Caco-2 (cell line): ENCODE data around the gene SRPK1. TPM values are rescaled to one million over a fixed set of nuclear protein-coding genes. Genes with fewer than 3 reads are reported as not detected.

ENCODE experiments used
- BruUV-seq: library from RNA; stranded (reverse); fragments of 400-500 nt; replicated peaks from 2 replicates; lab custom pipeline; 2021; lab: Mats Ljungman, UMichigan
- CTCF ChIA-PET: fragments of 300-600 bp; sonication (Branson Sonifier 250); formaldehyde crosslinking; loops from one replicate; lab custom pipeline; 2022; ENCODE audit warnings: antibody characterized with exemption; lab: Charles Lee
- POLR2A ChIA-PET: fragments of 300-600 bp; sonication (Branson Sonifier 250); formaldehyde crosslinking; loops from one replicate; lab custom pipeline; 2022; ENCODE audit warnings: antibody characterized with exemption; lab: Charles Lee
- DNase-seq, 2 experiments: peaks; one replicate each; pipeline versions ENCODE4 v3.0.0 to v3.0.0-alpha.2; 2020 to 2022
- H3K27me3 ChIP-seq: replicated peaks from 2 replicates; pipeline ENCODE4 v1.6.0; 2011; ENCODE audit warnings: low read length; ENCODE audit not compliant: control insufficient read depth, insufficient read depth
- H3K36me3 ChIP-seq: 2 replicates; pipeline ENCODE4 v1.5.1; 2011; ENCODE audit warnings: low read length; ENCODE audit not compliant: control insufficient read depth, insufficient read depth
- H3K4me1 ChIP-seq: fragments of 250-450 bp; sonication (Bioruptor Pico); 2 replicates; pipeline ENCODE4 v1.5.1; 2020; ENCODE audit warnings: mild to moderate bottlenecking
- H3K4me3 ChIP-seq: 2 replicates; pipeline ENCODE4 v1.5.1; 2011; ENCODE audit warnings: low read depth, mild to moderate bottlenecking, control low read depth, low read length
- H3K9me3 ChIP-seq: fragments of 250-450 bp; sonication (Bioruptor Pico); 2 replicates; pipeline ENCODE4 v1.5.1; 2020; ENCODE audit warnings: mild to moderate bottlenecking, moderate library complexity
- H3K27ac Mint-ChIP-seq: one replicate; pipeline ENCODE4 v1.8.0; 2022; ENCODE audit warnings: mixed read lengths; ENCODE audit not compliant: unreplicated experiment
- H3K27me3 Mint-ChIP-seq: one replicate; pipeline ENCODE4 v1.8.0; 2022; ENCODE audit warnings: mixed read lengths; ENCODE audit not compliant: insufficient read depth, unreplicated experiment
- H3K36me3 Mint-ChIP-seq: one replicate; pipeline ENCODE4 v1.8.0; 2022; ENCODE audit warnings: mild to moderate bottlenecking, mixed read lengths; ENCODE audit not compliant: insufficient read depth, unreplicated experiment
- H3K4me1 Mint-ChIP-seq: one replicate; pipeline ENCODE4 v1.8.0; 2022; ENCODE audit warnings: low read depth, mixed read lengths; ENCODE audit not compliant: unreplicated experiment
- H3K4me3 Mint-ChIP-seq: one replicate; pipeline ENCODE4 v1.8.0; 2022; ENCODE audit warnings: mild to moderate bottlenecking, moderate library complexity, mixed read lengths; ENCODE audit not compliant: unreplicated experiment
- H3K9me3 Mint-ChIP-seq: one replicate; pipeline ENCODE4 v1.8.0; 2022; ENCODE audit warnings: mixed read lengths; ENCODE audit not compliant: unreplicated experiment
- intact Hi-C: fragments of 100-400 bp; cut with micrococcal nuclease; formaldehyde crosslinking; loops from one replicate; pipeline ENCODE4 v1.10.0; 2022; ENCODE audit not compliant: unreplicated experiment
- total RNA-seq: library from RNA; stranded (reverse); gene quantifications from 2 replicates; pipeline ENCODE4 v1.2.3, GENCODE V29; 2022
- TF ChIP-seq, protein P1 (sequence below), 2 experiments: fragments of 200-600 bp in 1 of 2; IDR thresholded peaks; 1 replicate in 1 of 2; 2 replicates in 1 of 2; pipeline versions ENCODE4 v1.5.1 to v1.8.0; 2011 to 2022; ENCODE audit warnings: antibody characterized with exemption in 1 of 2, control low read depth in 1 of 2, inconsistent platforms in 1 of 2, low read depth in 1 of 2, low read length in 1 of 2, mild to moderate bottlenecking in 1 of 2, moderate library complexity in 1 of 2; ENCODE audit not compliant: insufficient read depth in 1 of 2, severe bottlenecking in 1 of 2, unreplicated experiment in 1 of 2

SRPK1 gene
- total RNA-seq, 1 experiment from 2014 or later, result 114 TPM

DNA sequence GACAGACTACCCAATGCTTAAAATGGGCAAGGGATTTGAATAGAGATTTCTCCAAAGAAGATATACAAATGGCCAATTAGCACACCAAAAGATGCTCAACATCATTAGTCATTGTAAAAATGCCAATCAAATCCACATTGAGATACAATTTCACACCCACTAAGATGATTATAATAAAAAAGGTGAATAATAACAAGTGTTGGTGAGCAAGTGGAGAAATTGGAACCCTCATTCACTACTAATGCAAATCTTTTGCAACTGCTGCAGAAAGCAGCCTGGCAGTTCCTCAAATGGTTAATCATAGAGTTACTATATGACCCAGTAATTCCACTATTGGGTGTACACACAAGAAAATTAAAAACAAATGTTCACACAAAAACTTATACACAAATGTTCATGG, 103.4 kb downstream of the SRPK1 start:
- Histone ChIP-seq H3K4me3 (no peak overlapping the region), H3K36me3 (no peaks in the 10 kb centered on the region), H3K4me1 (no peaks in the 10 kb centered on the region), H3K27me3 (no peaks in the 10 kb centered on the region), H3K9me3 (peaks cover 6% of the 10 kb centered on the region; the same call in 1 of the 2 replicates)
- no peaks in the 10 kb centered on the region for H3K36me3 Mint-ChIP-seq
- H3K9me3 Mint-ChIP-seq, result no peaks in the 10 kb centered on the region
- intact Hi-C loops, result no loop called here
- H3K27ac Mint-ChIP-seq, result no peak overlapping the region
- TF ChIP-seq, protein P1, sequence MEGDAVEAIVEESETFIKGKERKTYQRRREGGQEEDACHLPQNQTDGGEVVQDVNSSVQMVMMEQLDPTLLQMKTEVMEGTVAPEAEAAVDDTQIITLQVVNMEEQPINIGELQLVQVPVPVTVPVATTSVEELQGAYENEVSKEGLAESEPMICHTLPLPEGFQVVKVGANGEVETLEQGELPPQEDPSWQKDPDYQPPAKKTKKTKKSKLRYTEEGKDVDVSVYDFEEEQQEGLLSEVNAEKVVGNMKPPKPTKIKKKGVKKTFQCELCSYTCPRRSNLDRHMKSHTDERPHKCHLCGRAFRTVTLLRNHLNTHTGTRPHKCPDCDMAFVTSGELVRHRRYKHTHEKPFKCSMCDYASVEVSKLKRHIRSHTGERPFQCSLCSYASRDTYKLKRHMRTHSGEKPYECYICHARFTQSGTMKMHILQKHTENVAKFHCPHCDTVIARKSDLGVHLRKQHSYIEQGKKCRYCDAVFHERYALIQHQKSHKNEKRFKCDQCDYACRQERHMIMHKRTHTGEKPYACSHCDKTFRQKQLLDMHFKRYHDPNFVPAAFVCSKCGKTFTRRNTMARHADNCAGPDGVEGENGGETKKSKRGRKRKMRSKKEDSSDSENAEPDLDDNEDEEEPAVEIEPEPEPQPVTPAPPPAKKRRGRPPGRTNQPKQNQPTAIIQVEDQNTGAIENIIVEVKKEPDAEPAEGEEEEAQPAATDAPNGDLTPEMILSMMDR (IDR thresholded peaks at IDR 0.05; ENCODE audit: insufficient read depth in 1 of 2, low read depth in 1 of 2, low read length in 1 of 2, severe bottlenecking in 1 of 2, unreplicated experiment in 1 of 2), result no peak
- no peak overlapping the region for H3K4me3 Mint-ChIP-seq
- no peaks in the 10 kb centered on the region for H3K4me1 Mint-ChIP-seq
- no peak for DNase-seq
- no peaks in the 10 kb centered on the region for H3K27me3 Mint-ChIP-seq
- ChIA-PET POLR2A (no interaction called here), CTCF (no interaction called here)
- no TSS peak for BruUV-seq

DNA sequence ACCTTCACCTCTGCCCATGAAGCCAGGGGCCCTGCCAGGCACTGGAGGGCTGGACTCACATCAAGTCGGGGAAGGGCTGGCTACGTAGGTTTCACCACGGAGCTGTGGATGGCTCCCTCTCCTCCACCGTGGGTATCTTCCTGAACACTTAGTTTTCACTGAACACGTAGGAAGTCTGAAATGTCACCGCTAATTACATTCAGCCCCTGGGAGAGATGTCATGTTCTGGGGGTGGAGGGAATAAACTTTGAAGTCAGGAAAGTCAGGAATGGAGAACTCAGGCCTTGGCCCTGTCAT, 109.3 kb downstream of the SRPK1 start:
- Mint-ChIP-seq H3K27me3 (no peaks in the 10 kb centered on the region), H3K4me1 (peaks cover 6% of the 10 kb centered on the region), H3K9me3 (no peaks in the 10 kb centered on the region), H3K27ac (no peak overlapping the region), H3K36me3 (no peaks in the 10 kb centered on the region), H3K4me3 (no peak overlapping the region)
- ChIA-PET CTCF (no interaction called here), POLR2A (no interaction called here)
- Histone ChIP-seq H3K9me3 (no peaks in the 10 kb centered on the region), H3K4me1 (no peaks in the 10 kb centered on the region), H3K36me3 (no peaks in the 10 kb centered on the region), H3K4me3 (no peak overlapping the region), H3K27me3 (no peaks in the 10 kb centered on the region)
- TF ChIP-seq, protein P1 (IDR thresholded peaks at IDR 0.05; ENCODE audit: insufficient read depth in 1 of 2, low read depth in 1 of 2, low read length in 1 of 2, severe bottlenecking in 1 of 2, unreplicated experiment in 1 of 2), result no peak
- intact Hi-C loops, result no loop called here
- DNase-seq, result no peak
- no TSS peak for BruUV-seq

DNA sequence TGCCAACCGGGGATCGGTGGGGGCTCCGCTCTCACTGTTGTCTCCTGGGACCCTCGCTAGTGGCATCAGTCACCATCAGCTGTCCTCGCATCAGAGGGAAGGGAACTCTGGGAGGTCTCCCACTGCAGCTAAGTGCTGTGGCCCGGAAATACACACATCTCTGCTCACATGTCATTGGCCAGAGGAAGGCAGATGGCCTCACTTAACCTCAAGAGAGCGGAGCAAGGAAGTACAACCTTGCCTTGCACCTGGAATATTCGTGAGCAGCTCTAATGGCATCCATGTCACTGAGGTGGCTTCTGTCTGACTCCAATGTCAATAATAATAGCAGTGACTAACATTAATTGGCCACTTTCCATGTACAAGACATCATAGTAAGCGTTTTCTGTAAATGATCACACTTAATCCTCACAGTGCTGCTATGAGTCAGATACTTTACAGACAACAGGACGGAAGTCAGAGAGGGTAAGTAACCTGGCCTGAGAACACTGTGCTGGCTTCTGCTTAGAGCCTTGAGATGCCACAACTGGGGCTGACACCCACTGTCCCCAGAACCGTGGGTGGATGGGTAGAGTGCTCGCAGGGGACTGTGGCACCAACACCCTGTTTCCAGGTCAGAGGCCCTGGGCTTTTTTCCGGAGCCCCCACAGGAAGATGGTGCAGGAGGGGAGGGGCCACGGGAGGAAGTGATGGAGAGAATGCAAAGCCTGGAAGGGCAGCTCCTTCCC, 109.8 kb downstream of the SRPK1 start:
- CTCF ChIA-PET, result no interaction called here
- DNase-seq, result no peak
- Histone ChIP-seq H3K36me3 (no peaks in the 10 kb centered on the region), H3K4me3 (no peak overlapping the region), H3K4me1 (no peaks in the 10 kb centered on the region), H3K9me3 (no peaks in the 10 kb centered on the region), H3K27me3 (no peaks in the 10 kb centered on the region)
- no peaks in the 10 kb centered on the region for H3K36me3 Mint-ChIP-seq
- no TSS peak for BruUV-seq
- H3K27ac Mint-ChIP-seq, result no peak overlapping the region
- no peaks in the 10 kb centered on the region for H3K9me3 Mint-ChIP-seq
- POLR2A ChIA-PET, result no interaction called here
- TF ChIP-seq, protein P1 (IDR thresholded peaks at IDR 0.05; ENCODE audit: insufficient read depth in 1 of 2, low read depth in 1 of 2, low read length in 1 of 2, severe bottlenecking in 1 of 2, unreplicated experiment in 1 of 2), result no peak
- H3K4me3 Mint-ChIP-seq, result no peak overlapping the region
- peaks cover 6% of the 10 kb centered on the region for H3K4me1 Mint-ChIP-seq
- intact Hi-C loops, result no loop called here
- no peaks in the 10 kb centered on the region for H3K27me3 Mint-ChIP-seq
